Mammary epithelial cell (primary cell): Measurements from ENCODE around the gene DYNC2I2.
"Not testable (repeated sequence)": the region's sequence is repeated elsewhere in the genome, so short reads cannot be mapped to it uniquely, and the experiment has no call there.

Source experiments
- CTCF ChIP-seq, 2 donors: IDR thresholded peaks in 1 of 2; conservative IDR thresholded peaks in 1 of 2; 2 replicates each; pipeline ENCODE4 v1.5.1; 2011 to 2012; ENCODE audit warnings: inconsistent platforms in 2 of 2, low read length in 2 of 2, mild to moderate bottlenecking in 2 of 2, control low read depth in 1 of 2, low read depth in 1 of 2; ENCODE audit not compliant: insufficient read depth in 1 of 2; ENCODE audit errors: extremely low read depth in 1 of 2
- EZH2 ChIP-seq: IDR thresholded peaks from 2 replicates; pipeline ENCODE4 v1.6.1; 2012; ENCODE audit warnings: low read length, inconsistent platforms, borderline replicate concordance

- TF ChIP-seq EZH2; CTCF (conservative IDR thresholded peaks at IDR 0.05 in 1 of 2, IDR thresholded peaks at IDR 0.05 in 1 of 2; ENCODE audit: extremely low read depth in 1 of 2, insufficient read depth in 1 of 2, low read depth in 1 of 2, low read length in 2 of 2): not testable (repeated sequence)
These were observed 9.9 kb upstream of the DYNC2I2 start for GRCh38 chr9:128666481-128666941.
